SK-N-DZ (cell line): ENCODE measurements around the gene PPM1G.
A peak's percentile ranks its signal among the peaks of the same experiment; 100 is the strongest.

ENCODE experiments used
- DNase-seq: peaks from one replicate; pipeline ENCODE4 v3.0.0-alpha.2; 2015; ENCODE audit warnings: low spot score

The PPM1G gene

DNA sequence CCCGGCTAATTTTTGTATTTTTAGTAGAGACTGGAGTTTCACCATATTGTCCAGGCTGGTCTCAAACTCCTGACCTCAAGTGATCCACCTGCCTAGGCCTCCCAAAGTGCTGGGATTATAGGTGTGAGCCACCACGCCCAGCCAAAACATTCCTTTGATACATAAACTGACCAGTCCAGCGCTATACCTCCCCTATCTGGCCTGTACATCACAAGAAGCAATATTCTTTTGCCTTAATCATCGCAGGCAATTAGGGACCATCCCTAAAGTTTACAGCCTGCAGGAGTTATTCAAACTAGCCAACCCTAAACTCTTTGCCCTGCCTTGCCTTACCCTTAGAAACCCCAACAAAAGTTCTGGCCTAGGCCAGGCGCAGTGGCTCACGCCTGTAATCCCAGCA, 6.8 kb upstream of the PPM1G start:
- DNase-seq = no peak

- no peak for DNase-seq
Observed at GRCh38 chr2:27412419-27413152, 3.2 kb upstream of the PPM1G start.

GRCh38 chr2:27408601-27409320, 630 bp downstream of the PPM1G start:
- peak; percentile 1 for DNase-seq

GRCh38 chr2:27407798-27408491, 1.4 kb downstream of the PPM1G start:
- peak; percentile 74 for DNase-seq

GRCh38 chr2:27400348-27401135, 8.8 kb downstream of the PPM1G start:
- no peak for DNase-seq

DNA sequence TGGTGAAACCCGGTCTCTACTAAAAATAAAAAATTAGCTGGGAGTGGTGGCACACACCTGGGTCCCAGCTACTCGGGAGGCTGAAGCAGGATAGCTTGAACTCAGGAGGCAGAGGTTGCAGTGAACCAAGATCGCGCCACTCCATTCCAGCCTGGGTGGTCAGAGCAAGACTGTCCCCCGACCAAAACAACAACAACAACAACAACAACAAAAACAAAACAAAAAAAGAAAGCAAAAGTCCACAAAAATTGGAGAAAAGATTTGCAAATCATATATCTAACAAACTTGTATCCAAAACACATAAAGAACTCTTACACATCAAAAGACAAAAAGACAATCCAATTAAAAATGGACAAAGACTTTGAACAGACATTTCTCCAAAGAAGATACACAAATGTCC, 10.4 kb downstream of the PPM1G start:
- DNase-seq = no peak

DNA sequence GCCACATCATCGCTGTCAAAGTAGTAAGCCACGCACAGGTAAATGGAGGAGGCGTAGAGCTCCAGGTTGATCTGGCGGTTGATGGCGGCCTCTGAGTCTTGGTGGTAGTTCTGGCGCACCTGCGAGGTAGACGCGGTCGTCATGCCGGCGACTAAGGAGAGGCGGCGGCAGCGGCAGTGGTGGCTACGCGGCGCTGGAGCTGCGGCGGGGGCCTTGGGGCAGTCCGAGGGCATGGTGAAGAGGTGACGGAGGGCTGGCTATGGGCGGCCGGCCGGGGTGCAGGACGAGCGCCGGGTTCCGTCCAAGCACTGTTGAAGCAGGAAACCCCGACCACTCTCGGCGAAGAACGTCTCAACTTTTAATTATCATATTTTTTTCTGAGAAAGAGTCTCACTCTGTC, 16.2 kb downstream of the PPM1G start:
- no peak for DNase-seq

DNA sequence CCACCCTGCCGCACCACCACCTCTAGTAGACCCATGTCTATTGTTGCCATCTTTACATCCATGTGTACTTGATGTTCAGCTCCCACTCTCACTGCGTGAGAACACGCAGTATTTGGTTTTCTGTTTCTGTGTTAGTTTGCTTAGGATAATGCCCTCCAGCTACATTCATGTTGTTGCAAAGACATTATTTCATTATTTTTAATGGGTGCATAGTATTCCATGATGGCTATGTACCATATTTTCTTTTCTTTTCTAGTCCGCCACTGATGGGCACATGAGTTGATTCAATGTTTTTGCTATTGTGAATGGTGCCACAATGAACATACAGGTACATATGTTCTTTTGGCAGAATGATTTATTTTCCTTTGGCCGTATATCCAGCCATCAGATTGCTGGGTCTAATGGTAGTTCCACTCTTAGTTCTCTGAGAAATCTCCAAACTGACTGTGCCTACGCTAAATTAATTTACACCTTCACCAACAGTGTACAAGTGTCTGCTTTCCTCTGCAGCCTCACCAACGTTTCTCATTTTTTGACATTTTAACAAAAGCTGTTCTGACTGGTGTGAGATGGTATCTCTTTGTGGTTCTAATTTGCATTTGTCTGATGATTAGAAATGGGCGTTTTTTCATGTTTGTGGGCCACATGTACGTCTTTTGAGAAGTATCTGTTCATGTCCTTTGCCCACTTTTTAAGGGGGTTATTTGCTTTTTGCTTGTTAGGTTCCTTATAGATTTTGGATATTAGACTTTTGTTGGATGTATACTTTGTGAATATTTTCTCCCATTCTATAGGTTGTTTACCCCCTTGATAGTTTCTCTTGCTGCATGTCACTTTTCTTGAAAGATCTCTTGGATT, 18.3 kb downstream of the PPM1G start:
- no peak for DNase-seq

GRCh38 chr2:27381577-27382181, 27.7 kb downstream of the PPM1G start:
- DNase-seq = no peak

GRCh38 chr2:27380626-27381545, 28.5 kb downstream of the PPM1G start, which contains the start of gene ZNF513:
Gene ZNF513 (minus strand): TSS chr2:27380734. CDS start chr2:27380526, 208 bp downstream.
- DNase-seq = peak; percentile 93

DNA sequence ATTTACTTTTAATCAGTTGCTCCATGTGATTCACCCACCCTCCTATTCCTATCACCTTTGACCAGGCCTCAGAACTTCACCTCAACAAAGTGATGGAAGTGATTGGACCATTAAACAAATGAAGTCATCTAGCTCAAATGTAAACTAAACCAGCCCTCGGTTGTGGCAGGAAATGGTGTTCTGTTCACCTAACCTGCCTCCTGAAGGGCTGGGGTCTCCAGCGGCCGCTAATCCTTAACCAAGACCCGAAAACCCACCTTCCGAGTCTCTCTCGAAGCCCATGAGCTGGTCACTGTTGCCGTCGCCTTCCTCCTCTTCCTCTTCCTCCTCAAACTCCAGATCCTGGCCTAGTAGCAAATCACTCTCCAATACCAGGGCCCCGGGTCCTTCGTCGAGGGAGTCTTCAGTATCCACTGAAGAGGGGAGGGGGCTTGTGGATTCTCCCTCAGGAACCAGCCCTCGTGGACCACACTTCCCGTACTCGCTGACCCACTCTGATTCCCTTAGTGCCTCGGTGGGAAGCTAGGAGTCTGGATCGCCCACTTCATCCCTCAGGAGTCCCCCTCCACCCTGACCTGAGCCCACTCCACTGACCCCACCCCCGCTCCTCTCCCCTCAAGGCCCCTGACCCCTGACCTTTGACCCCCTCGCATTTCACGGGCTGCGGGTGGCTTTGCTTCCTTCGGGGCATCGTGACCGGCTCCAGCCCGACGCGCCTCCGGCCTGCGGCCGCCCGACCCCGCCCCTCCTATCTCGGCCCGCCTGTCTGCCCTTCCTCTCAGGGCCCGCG, 29.4 kb downstream of the PPM1G start:
- DNase-seq = peak; percentile 61

GRCh38 chr2:27379383-27379835, 30.0 kb downstream of the PPM1G start:
- no peak for DNase-seq

GRCh38 chr2:27378809-27379290, 30.5 kb downstream of the PPM1G start:
- DNase-seq = no peak

GRCh38 chr2:27378096-27378808, 31.1 kb downstream of the PPM1G start:
- no peak for DNase-seq

DNA sequence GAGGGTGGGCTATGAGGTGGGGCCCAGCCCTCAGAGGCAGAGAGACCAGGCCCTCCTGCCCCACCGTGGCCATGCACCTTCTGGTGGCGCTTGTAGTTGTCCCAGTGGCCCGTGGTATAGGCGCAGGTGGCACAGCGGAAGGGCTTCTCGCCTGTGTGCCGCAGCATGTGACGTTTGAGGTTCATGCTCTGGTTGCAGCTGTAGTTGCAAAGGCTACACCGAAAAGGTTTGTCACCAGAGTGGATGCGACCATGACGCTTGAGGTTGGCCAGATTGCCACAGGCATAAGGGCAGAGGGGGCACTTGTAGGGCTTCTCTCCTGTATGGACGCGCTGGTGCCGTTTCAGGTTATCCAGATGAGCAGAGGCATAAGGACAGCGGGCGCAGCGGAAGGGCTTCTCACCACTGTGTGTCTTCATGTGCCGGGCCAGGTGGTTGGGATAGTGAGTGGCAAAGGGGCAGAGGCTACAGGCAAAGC, 31.7 kb downstream of the PPM1G start:
- no peak for DNase-seq

GRCh38 chr2:27376866-27377617, 32.3 kb downstream of the PPM1G start:
- DNase-seq = no peak
